ENCODE measurements around the gene RNF207. TPM values are rescaled to one million over a fixed set of nuclear protein-coding genes. Genes with fewer than 3 reads are reported as not detected.

RNF207 gene
- total RNA-seq, 1 experiment from 2014 or later, result 6.8 TPM

- no peak for DNase-seq
- Histone ChIP-seq H3K36me3 (replicated peaks; ENCODE audit: control insufficient read depth, insufficient read depth, low read length) (no peaks in the 10 kb centered on the region; the same call in 1 of the 2 replicates), H3K4me3 (ENCODE audit: insufficient read depth, low read depth, low read length) (no peak overlapping the region), H3K27me3 (ENCODE audit: control insufficient read depth, insufficient read depth, low read length) (no peaks in the 10 kb centered on the region)
These were observed 61.9 kb downstream of the RNF207 start for GRCh38 chr1:6267686-6268322.

DNA sequence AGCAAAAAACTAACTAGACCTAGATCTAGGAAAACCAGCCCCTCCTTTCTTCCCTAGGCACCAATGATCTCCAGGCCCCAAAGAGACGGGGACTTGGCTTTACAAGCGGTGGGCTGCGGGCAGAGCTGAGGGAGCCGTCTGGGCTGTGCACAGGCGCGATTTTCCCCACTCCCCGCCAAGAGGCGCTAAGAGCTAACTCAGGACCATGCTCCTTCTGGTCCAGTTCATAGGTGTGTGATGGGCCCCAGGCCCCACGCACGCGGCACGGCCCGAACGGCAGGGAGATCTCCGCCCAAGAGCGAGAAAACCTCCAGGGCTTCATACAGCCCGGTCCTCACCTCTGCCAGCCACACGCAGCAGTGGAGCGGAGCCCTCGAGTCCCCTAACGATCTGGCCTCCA lies 62.5 kb downstream of the RNF207 start:
- Histone ChIP-seq H3K36me3 (replicated peaks; ENCODE audit: control insufficient read depth, insufficient read depth, low read length) (no peaks in the 10 kb centered on the region; the same call in 1 of the 2 replicates), H3K27me3 (ENCODE audit: control insufficient read depth, insufficient read depth, low read length) (no peaks in the 10 kb centered on the region), H3K4me3 (ENCODE audit: insufficient read depth, low read depth, low read length) (no peak overlapping the region)
- DNase-seq, result peak; percentile 84

DNA sequence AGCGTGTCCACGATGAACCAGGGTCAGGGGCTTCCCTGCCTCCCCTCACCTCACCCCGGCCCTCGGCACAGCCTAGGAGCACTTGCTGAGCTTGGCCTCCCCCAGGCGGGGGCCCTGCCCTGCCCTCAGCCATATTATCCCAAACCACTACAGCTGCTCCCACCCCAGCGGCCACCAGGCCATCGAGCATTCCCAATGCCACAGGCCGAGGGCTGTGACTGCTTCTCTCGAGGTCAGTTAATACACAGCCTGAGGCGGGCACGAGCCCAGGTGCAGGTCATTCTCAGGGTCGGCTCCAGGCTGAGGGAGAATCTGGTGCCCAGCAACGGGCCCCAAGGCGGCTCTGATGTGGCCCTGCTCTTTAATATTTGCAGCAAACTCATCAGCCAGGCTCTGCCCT lies 63.4 kb downstream of the RNF207 start:
- Histone ChIP-seq H3K36me3 (replicated peaks; ENCODE audit: control insufficient read depth, insufficient read depth, low read length) (no peaks in the 10 kb centered on the region; the same call in 1 of the 2 replicates), H3K4me3 (ENCODE audit: insufficient read depth, low read depth, low read length) (no peak overlapping the region), H3K27me3 (ENCODE audit: control insufficient read depth, insufficient read depth, low read length) (no peaks in the 10 kb centered on the region)
- no peak for DNase-seq

DNA sequence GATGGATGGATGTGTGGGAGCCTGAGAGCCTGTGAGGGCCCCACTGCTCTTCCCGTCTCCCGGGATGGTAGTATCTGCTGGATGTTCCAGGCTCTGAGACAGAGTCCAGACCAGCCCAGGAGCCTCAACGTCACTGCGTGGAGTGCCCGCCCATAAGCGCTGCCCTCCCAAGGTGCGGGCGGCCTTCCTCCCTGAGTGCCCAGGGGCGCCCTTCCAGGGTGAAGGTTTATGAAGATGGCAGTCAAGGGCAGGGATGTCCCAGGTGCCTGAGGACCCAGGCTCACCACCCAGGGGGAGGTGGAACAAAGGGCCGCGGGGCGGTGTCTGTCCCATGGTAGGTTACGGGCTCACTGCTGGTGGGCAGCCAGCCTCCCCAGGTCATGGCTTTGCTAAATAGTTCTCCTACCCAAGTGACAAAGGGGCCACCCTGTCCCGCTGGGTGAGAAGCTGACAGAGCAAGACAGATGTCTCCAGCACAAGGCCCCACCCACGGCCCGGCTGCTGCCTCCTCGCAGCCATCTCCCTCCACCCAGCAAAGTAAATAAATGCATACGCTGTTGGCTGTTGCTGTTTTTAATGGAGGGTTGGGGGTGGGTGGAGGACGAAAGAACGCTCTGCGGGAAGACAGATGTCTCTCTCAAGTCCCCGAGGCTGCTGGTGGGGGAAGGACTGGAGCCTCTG lies 63.9 kb downstream of the RNF207 start:
- H3K27me3 ChIP-seq (ENCODE audit: control insufficient read depth, insufficient read depth, low read length), result no peaks in the 10 kb centered on the region
- H3K4me3 ChIP-seq (ENCODE audit: insufficient read depth, low read depth, low read length), result no peak overlapping the region
- H3K36me3 ChIP-seq (replicated peaks; ENCODE audit: control insufficient read depth, insufficient read depth, low read length), result no peaks in the 10 kb centered on the region; the same call in 1 of the 2 replicates
- DNase-seq, result no peak

- H3K4me3 ChIP-seq (ENCODE audit: insufficient read depth, low read depth, low read length), result no peak overlapping the region
- H3K27me3 ChIP-seq (ENCODE audit: control insufficient read depth, insufficient read depth, low read length), result no peaks in the 10 kb centered on the region
- no peaks in the 10 kb centered on the region; the same call in 1 of the 2 replicates for H3K36me3 ChIP-seq (replicated peaks; ENCODE audit: control insufficient read depth, insufficient read depth, low read length)
- no peak for DNase-seq
These were observed 64.5 kb downstream of the RNF207 start for GRCh38 chr1:6270401-6270800.

Other genes starting within 250 kb of the RNF207 start
- 22.1 and 22.2 TPM in 2 replicates for gene NPHP4, start 213.7 kb upstream of the RNF207 start, total RNA-seq (2014; rRNA removed; shearing (Covaris generic))
- gene KCNAB2, start 160.2 kb upstream of the RNF207 start, total RNA-seq (2014; rRNA removed; shearing (Covaris generic)), result 6.6 and 8.4 TPM in 2 replicates
- gene CHD5, start 25.8 kb upstream of the RNF207 start, total RNA-seq (2014; rRNA removed; shearing (Covaris generic)), result 0.78 and 0.83 TPM in 2 replicates
- gene RPL22, start 6.5 kb upstream of the RNF207 start, total RNA-seq (2014; rRNA removed; shearing (Covaris generic)), result 237 and 308 TPM in 2 replicates
- gene ICMT, start 29.8 kb downstream of the RNF207 start, total RNA-seq (2014; rRNA removed; shearing (Covaris generic)), result 195 and 196 TPM in 2 replicates
- 28.2 and 38.8 TPM in 2 replicates for gene HES3, start 38.1 kb downstream of the RNF207 start, total RNA-seq (2014; rRNA removed; shearing (Covaris generic))
- gene GPR153, start 55.0 kb downstream of the RNF207 start, total RNA-seq (2014; rRNA removed; shearing (Covaris generic)), result 15.6 and 25.2 TPM in 2 replicates
- 68.9 and 76.3 TPM in 2 replicates for gene ACOT7, start 187.6 kb downstream of the RNF207 start, total RNA-seq (2014; rRNA removed; shearing (Covaris generic))
- gene HES2, start 213.8 kb downstream of the RNF207 start, total RNA-seq (2014; rRNA removed; shearing (Covaris generic)), result 0.04 and 0.62 TPM in 2 replicates
- gene ESPN, start 218.7 kb downstream of the RNF207 start, total RNA-seq (2014; rRNA removed; shearing (Covaris generic)), result 8.7 and 9.3 TPM in 2 replicates